HepG2 (cell line): Measurements from ENCODE around the gene DHRS12. TPM values are rescaled to one million over a fixed set of nuclear protein-coding genes. Genes with fewer than 3 reads are reported as not detected.

Experiments
- ATAC-seq: fragments of 200-7000 bp; cut with Tn5 transposase; 3 replicates; pipeline ENCODE4 v1.9.1; 2020; ENCODE audit warnings: mild to moderate bottlenecking, moderate library complexity
- BruUV-seq: library from RNA; stranded (reverse); fragments of 400-500 nt; replicated peaks from 2 replicates; lab custom pipeline; 2021; lab: Mats Ljungman, UMichigan
- CTCF ChIA-PET: fragments of 300-600 bp; formaldehyde crosslinking; extraction: SDS; loops from one replicate; lab custom pipeline; 2021; ENCODE audit warnings: low total read pairs, inconsistent platforms, low intra/inter-chr PET ratio; lab: Yijun Ruan, JAX
- POLR2A ChIA-PET: fragments of 350-600 bp; sonication (Branson Sonifier 250); formaldehyde crosslinking; loops from one replicate; lab custom pipeline; 2020; ENCODE audit warnings: antibody characterized with exemption, inconsistent platforms; lab: Yijun Ruan, JAX
- DNase-seq: peaks from one replicate; pipeline ENCODE4 v3.0.0-alpha.2; 2015; ENCODE audit warnings: low spot score
- FAIRE-seq: peaks from 3 replicates; lab custom pipeline; 2011; peaks lifted over from hg19 to GRCh38; lab: Jason Lieb, UNC
- H2AFZ ChIP-seq: one replicate; pipeline ENCODE4 v1.6.1; 2011; ENCODE audit warnings: low read length, inconsistent platforms
- H3K27ac ChIP-seq: fragments of 300-600 bp; 3 replicates; pipeline ENCODE4 v1.8.0; 2011; ENCODE audit warnings: mixed run types, mild to moderate bottlenecking, mixed read lengths, low read length, inconsistent platforms; ENCODE audit not compliant: insufficient read depth; ENCODE audit errors: extremely low read length
- H3K27me3 ChIP-seq, 2 experiments: fragments of 200-600 bp in 1 of 2; 2 replicates in 1 of 2; 3 replicates in 1 of 2; pipeline versions ENCODE4 v1.6.0 to v1.8.0; 2011; ENCODE audit warnings: low read length in 2 of 2, mild to moderate bottlenecking in 2 of 2, moderate library complexity in 2 of 2, inconsistent platforms in 1 of 2; ENCODE audit not compliant: insufficient read depth in 2 of 2, control insufficient read depth in 1 of 2
- H3K36me3 ChIP-seq, 2 experiments: fragments of 200-600 bp in 1 of 2; replicated peaks in 1 of 2; 2 replicates in 1 of 2; 3 replicates in 1 of 2; pipeline versions ENCODE4 v1.5.1 to v1.8.0; 2011; ENCODE audit warnings: low read length in 2 of 2, inconsistent platforms in 1 of 2; ENCODE audit not compliant: insufficient read depth in 2 of 2, control insufficient read depth in 1 of 2
- H3K4me1 ChIP-seq: 2 replicates; pipeline ENCODE4 v1.5.1; 2012; ENCODE audit warnings: low read length, inconsistent platforms; ENCODE audit not compliant: insufficient read depth
- H3K4me2 ChIP-seq: 2 replicates; pipeline ENCODE4 v1.6.0; 2011; ENCODE audit warnings: low read depth, low read length, inconsistent platforms
- H3K4me3 ChIP-seq, 3 experiments: fragments of 200-600 bp in 1 of 3; sonication (generic), shearing (Covaris generic) in 1 of 3; replicated peaks in 1 of 3; 2 replicates each; pipeline ENCODE4 v1.5.1; 2011 to 2016; ENCODE audit warnings: low read length in 3 of 3, inconsistent platforms in 2 of 3, low read depth in 2 of 3, mild to moderate bottlenecking in 2 of 3, control low read depth in 1 of 3, mixed read lengths in 1 of 3; ENCODE audit not compliant: insufficient read depth in 1 of 3
- H3K79me2 ChIP-seq: one replicate; pipeline ENCODE4 v1.6.1; 2011; ENCODE audit warnings: low read length, inconsistent platforms; ENCODE audit not compliant: insufficient read depth
- H3K9ac ChIP-seq: 2 replicates; pipeline ENCODE4 v1.6.0; 2011; ENCODE audit warnings: mild to moderate bottlenecking, low read depth, low read length, inconsistent platforms; ENCODE audit not compliant: insufficient read depth
- H3K9me3 ChIP-seq: 2 replicates; pipeline ENCODE4 v1.5.1; 2012; ENCODE audit warnings: mild to moderate bottlenecking, low read length
- H4K20me1 ChIP-seq: 2 replicates; pipeline ENCODE4 v1.6.0; 2011; ENCODE audit warnings: inconsistent platforms, mild to moderate bottlenecking, low read length, moderate library complexity; ENCODE audit not compliant: insufficient read depth
- CREM ChIP-seq, 2 experiments: sonication (generic) in 1 of 2; formaldehyde crosslinking in 1 of 2; IDR thresholded peaks; 2 replicates each; pipeline versions ENCODE4 v1.4.0 to v1.6.1; 2016 to 2020; ENCODE audit warnings: antibody characterized with exemption in 1 of 2, mild to moderate bottlenecking in 1 of 2, missing genetic modification reagents in 1 of 2
- ELF3 ChIP-seq: IDR thresholded peaks from 2 replicates; pipeline ENCODE4 v1.6.1; 2016; ENCODE audit warnings: missing genetic modification reagents, missing compliant biosample characterization
- GMEB2 ChIP-seq: IDR thresholded peaks from 2 replicates; pipeline ENCODE4 v1.6.1; 2016; ENCODE audit warnings: missing biosample characterization, missing genetic modification reagents, low read depth
- MLLT10 ChIP-seq: sonication (generic); formaldehyde crosslinking; IDR thresholded peaks from 2 replicates; pipeline ENCODE4 v1.4.0; 2020; ENCODE audit warnings: missing genetic modification reagents
- POLR2AphosphoS2 ChIP-seq: IDR thresholded peaks from 2 replicates; pipeline ENCODE4 v1.6.1; 2011; ENCODE audit warnings: low read depth, low read length, improper control_type of control experiment
- RAD21 ChIP-seq: fragments of 450-650 bp; formaldehyde crosslinking; IDR thresholded peaks from 2 replicates; pipeline ENCODE4 v1.5.0; 2020; ENCODE audit warnings: mild to moderate bottlenecking
- SRSF4 ChIP-seq: fragments of 200-400 bp; formaldehyde crosslinking; IDR thresholded peaks from one replicate; pipeline ENCODE4 v1.6.1; 2018; ENCODE audit warnings: mild to moderate bottlenecking, low read depth, low read length, moderate library complexity; ENCODE audit not compliant: poor library complexity, severe bottlenecking
- STAG1 ChIP-seq: sonication (generic); formaldehyde crosslinking; IDR thresholded peaks from 2 replicates; pipeline ENCODE4 v1.4.0; 2020; ENCODE audit warnings: missing genetic modification reagents
- STAT5B ChIP-seq: sonication (generic); formaldehyde crosslinking; IDR thresholded peaks from 2 replicates; pipeline ENCODE4 v1.4.0; 2020; ENCODE audit warnings: missing genetic modification reagents
- TBL1XR1 ChIP-seq: fragments of 150-350 bp; IDR thresholded peaks from 2 replicates; pipeline ENCODE4 v1.6.1; 2014; ENCODE audit warnings: borderline replicate concordance, low read length; ENCODE audit not compliant: partially characterized antibody
- THYN1 ChIP-seq: sonication (generic); formaldehyde crosslinking; IDR thresholded peaks from 2 replicates; pipeline ENCODE4 v1.8.1; 2023; ENCODE audit warnings: low read depth, mild to moderate bottlenecking, moderate library complexity, missing genetic modification reagents, borderline replicate concordance
- ZBTB2 ChIP-seq: sonication (generic); formaldehyde crosslinking; IDR thresholded peaks from 2 replicates; pipeline ENCODE4 v1.8.0; 2022; ENCODE audit warnings: low read depth, missing genetic modification reagents
- ZNF468 ChIP-seq: sonication (generic); formaldehyde crosslinking; IDR thresholded peaks from 2 replicates; pipeline ENCODE4 v1.8.0; 2022; ENCODE audit warnings: mild to moderate bottlenecking, moderate library complexity, missing genetic modification reagents
- ZNF546 ChIP-seq: sonication (generic); formaldehyde crosslinking; conservative IDR thresholded peaks from 2 replicates; pipeline ENCODE4 v1.8.1; 2023; ENCODE audit warnings: mild to moderate bottlenecking, missing genetic modification reagents
- ZNF577 ChIP-seq: sonication (generic); formaldehyde crosslinking; IDR thresholded peaks from 2 replicates; pipeline ENCODE4 v1.4.0; 2020; ENCODE audit warnings: mild to moderate bottlenecking, low read depth, missing genetic modification reagents, borderline replicate concordance
- WGBS: methylation state at CpG from one replicate; pipeline ENCODE4 v1.1.6; 2017; ENCODE audit warnings: low lambda C conversion rate; 5-methylcytosine and 5-hydroxymethylcytosine counted together
- in situ Hi-C: cut with HindIII; loops from 2 replicates; pipeline ENCODE4 v1.10.0; 2017; ENCODE audit warnings: low pct_unique_long_range_greater_than_20kb; ENCODE audit not compliant: extremely low pct_ligation_motif_present
- intact Hi-C: fragments of 100-400 bp; cut with micrococcal nuclease; formaldehyde crosslinking; loops from one replicate; pipeline ENCODE4 v1.10.0; 2022; ENCODE audit not compliant: unreplicated experiment
- polyA plus RNA-seq, 8 experiments: library from polyadenylated mRNA; depleted of rRNA in 3 of 8; stranded (reverse) in 7 of 8; unstranded in 1 of 8; fragments of >200 nt; fragmentation: Illumina TruSeq in 4 of 8; extraction: Trizol in 4 of 8; gene quantifications; 2 replicates each; pipeline versions ENCODE4 v1.2.1 to v1.2.3, GENCODE V29; 2011 to 2016; ENCODE audit warnings: low read depth in 4 of 8, missing spikeins in 1 of 8, mixed read lengths in 1 of 8; ENCODE audit not compliant: insufficient read depth in 1 of 8
- total RNA-seq, 5 experiments: library from RNA; depleted of rRNA; stranded (reverse); fragments of >200 nt; fragmentation: Illumina TruSeq; extraction: Trizol; gene quantifications; 2 replicates each; pipeline ENCODE4 v1.2.3, GENCODE V29; 2016; ENCODE audit warnings: low read depth in 1 of 5
- TF ChIP-seq, protein P1 (sequence below): sonication (generic); formaldehyde crosslinking; IDR thresholded peaks from 2 replicates; pipeline ENCODE4 v1.4.0; 2020; ENCODE audit warnings: missing genetic modification reagents

DHRS12 gene
- total and polyA plus RNA-seq, 2 of the 13 experiments (the other 11 are each of a cell fraction or from before 2014, with no cell fraction given), result 7.2 to 8.4 TPM

DNA sequence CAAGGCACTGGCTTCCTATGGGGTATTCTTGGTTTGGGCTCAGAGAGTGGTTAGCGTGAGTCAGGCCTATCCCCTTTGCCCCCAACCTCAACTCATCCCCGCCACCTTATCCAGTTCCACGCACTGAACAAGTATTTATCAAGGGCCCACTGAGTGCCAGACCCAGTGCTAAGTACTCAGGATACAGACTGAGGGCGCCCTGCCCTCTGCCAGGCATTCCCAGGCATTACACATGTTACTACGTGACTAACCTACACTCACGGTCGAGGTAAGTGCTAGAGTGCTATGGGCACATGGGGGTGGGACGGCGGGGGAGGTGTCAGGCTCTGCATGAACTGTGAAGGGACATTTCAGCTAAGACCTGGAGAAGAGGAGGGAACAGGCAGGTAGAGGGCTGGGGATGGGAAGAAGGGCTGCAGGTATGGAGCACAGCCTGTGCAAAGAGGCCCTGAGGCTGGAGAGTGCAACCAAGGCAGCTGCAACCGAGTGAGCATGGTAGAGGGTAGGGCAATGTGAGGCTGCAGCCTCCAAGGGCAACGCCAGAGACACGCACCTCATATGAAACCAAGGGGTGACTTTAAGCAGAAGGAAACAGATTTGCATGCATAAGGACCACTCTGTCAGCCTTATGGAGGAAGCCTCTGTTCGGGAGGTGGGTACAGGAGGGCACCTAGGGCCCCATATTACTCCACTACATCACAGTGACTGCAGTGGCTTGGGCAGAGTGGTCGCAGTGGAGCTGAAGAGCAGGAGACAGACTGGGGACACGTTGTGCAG, 22.5 kb downstream of the DHRS12 start:
- ATAC-seq, result peak; percentile 77
- peak; percentile 23 for TF ChIP-seq TBL1XR1
- 0 out of 2 replicates have a peak, but pooled peaks have one; percentile 44 for TF ChIP-seq POLR2AphosphoS2
- no peak for TF ChIP-seq MLLT10 (CRISPR knock-in tag)
- TF ChIP-seq THYN1 (CRISPR knock-in tag), result no peak
- no peak for TF ChIP-seq ELF3 (CRISPR knock-in tag)
- peak; percentile 50 for TF ChIP-seq RAD21
- no peak for TF ChIP-seq SRSF4
- TF ChIP-seq STAT5B (CRISPR knock-in tag), result no peak
- peak; percentile 74 for TF ChIP-seq STAG1
- TF ChIP-seq, protein P1, sequence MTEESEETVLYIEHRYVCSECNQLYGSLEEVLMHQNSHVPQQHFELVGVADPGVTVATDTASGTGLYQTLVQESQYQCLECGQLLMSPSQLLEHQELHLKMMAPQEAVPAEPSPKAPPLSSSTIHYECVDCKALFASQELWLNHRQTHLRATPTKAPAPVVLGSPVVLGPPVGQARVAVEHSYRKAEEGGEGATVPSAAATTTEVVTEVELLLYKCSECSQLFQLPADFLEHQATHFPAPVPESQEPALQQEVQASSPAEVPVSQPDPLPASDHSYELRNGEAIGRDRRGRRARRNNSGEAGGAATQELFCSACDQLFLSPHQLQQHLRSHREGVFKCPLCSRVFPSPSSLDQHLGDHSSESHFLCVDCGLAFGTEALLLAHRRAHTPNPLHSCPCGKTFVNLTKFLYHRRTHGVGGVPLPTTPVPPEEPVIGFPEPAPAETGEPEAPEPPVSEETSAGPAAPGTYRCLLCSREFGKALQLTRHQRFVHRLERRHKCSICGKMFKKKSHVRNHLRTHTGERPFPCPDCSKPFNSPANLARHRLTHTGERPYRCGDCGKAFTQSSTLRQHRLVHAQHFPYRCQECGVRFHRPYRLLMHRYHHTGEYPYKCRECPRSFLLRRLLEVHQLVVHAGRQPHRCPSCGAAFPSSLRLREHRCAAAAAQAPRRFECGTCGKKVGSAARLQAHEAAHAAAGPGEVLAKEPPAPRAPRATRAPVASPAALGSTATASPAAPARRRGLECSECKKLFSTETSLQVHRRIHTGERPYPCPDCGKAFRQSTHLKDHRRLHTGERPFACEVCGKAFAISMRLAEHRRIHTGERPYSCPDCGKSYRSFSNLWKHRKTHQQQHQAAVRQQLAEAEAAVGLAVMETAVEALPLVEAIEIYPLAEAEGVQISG (CRISPR knock-in tag), result no peak
- no peak for TF ChIP-seq GMEB2 (CRISPR knock-in tag)
- TF ChIP-seq CREM (IDR thresholded peaks at IDR 0.05), result no peak
- TF ChIP-seq CREM (CRISPR knock-in tag; IDR thresholded peaks at IDR 0.05), result no peak
- TF ChIP-seq ZNF546 (CRISPR knock-in tag), result no peak
- TF ChIP-seq ZNF468, result no peak
- no peak for TF ChIP-seq ZBTB2 (CRISPR knock-in tag)
- TF ChIP-seq ZNF577 (CRISPR knock-in tag), result no peak

More for the DNA sequence above, 22.5 kb downstream of the DHRS12 start:
- peaks cover 19% of the 10 kb centered on the region for H3K4me1 ChIP-seq
- H3K4me3 ChIP-seq, result no peak overlapping the region
- no TSS peak for BruUV-seq
- H3K9ac ChIP-seq, result no peak overlapping the region
- H3K36me3 ChIP-seq, result no peaks in the 10 kb centered on the region
- no peak overlapping the region for H3K4me2 ChIP-seq
- intact Hi-C loops (loop anchor here (1.0 to 5.0 kb wide), 2 partner anchors 197 to 344 kb away; partner anchors contain the start of gene WDFY2), in situ Hi-C loops (no loop called here)
- FAIRE-seq, result no peak
- WGBS, result 84% methylated on average over 15 of the region's 15 CpGs
- H3K27ac ChIP-seq, result no peak overlapping the region
- no peak for DNase-seq
- no peaks in the 10 kb centered on the region for H3K9me3 ChIP-seq
- no peaks in the 10 kb centered on the region for H3K79me2 ChIP-seq
- ChIA-PET CTCF (no interaction called here), POLR2A (interaction anchor here (2.4 kb wide), 1 partner anchor 328 kb away, joined by 8 read pairs; the partner anchor contains the start of gene INTS6)
- H3K27me3 ChIP-seq, result no peaks in the 10 kb centered on the region
- no peaks in the 10 kb centered on the region for H4K20me1 ChIP-seq
- no peak overlapping the region for H2AFZ ChIP-seq
